GM18508 (cell line): ENCODE results near the gene TMEM51.
"Not testable (repeated sequence)": the region's sequence is repeated elsewhere in the genome, so short reads cannot be mapped to it uniquely, and the experiment has no call there.

ENCODE experiments used
- ATAC-seq: cut with Tn5 transposase; IDR thresholded peaks from one replicate; pipeline ENCODE4 v1.9.1; 2021; ENCODE audit warnings: moderate number of reproducible peaks; ENCODE audit not compliant: insufficient read depth, unreplicated experiment

TMEM51 gene

DNA sequence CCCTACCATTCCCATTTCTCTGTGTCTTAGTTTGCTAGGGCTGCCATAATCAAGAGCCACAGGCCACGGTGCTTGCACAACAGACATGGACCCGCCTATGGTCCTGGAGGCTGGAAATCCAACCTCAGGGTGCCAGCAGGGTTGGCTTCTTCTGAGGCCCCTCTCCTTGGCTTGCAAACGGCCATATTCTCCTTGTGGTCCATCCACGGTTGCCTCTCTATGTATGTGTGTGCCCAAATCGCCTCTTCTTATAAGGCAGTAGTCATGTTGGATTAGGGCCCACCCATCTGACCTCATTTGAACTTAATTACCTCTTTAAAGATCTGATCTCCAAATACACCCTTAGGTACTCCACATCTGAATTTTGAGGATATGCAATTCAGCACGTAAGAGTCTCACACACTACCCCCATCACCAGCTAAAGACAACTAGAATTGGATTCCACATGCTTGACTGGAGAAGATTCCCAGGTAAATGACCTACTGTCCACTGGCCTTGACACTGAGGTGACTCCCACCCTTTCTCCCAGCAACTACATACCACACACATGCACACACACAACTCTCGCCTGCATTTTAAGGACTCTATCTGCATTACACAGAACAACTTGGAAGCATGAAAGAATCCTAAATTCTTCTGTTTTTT lies 28.3 kb upstream of the TMEM51 start:
- ATAC-seq: no peak

- ATAC-seq: no peak
These were observed 25.5 kb upstream of the TMEM51 start for GRCh38 chr1:15128077-15128476.

DNA sequence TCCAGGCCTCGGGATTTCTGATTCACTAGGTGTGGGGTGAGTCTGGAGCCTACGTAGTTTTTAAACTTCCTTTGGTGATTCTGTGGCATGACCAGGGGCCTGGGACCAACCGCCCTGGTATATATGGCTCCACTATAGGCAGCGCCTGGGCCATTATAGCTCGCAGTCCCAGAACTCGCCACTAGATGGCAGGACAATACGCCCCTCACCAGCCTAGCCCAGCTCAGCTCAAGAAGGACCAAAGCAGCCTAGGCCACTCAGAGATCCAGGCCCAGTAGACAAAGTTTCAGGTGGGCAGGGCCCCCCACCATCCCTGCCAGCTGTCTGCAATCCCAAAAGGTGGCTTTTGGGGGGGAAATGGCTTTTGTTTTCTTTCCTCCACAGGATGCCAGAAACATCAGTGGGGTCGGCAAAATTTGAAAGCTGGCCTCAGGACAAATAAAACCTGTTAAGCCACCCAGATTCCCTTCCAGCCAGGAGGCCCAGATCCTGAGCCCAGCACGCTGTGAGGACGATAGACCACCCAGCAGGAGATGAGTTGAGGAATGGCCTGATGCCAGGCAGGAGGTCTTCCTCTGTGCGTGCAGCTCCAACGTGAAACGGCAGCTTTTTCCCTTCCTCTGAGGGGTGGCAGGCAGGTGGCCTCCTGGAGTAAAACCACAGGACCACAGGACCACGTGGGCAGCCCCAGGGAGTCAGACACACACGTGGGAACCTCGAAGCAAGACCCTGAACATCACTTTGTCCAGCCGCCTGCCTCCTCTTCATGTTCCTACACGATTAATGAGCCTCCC lies 24.8 kb upstream of the TMEM51 start:
- no peak for ATAC-seq

- no peak for ATAC-seq
These were observed 23.6 kb upstream of the TMEM51 start for GRCh38 chr1:15129944-15130343.

GRCh38 chr1:15130607-15131006 lies 22.9 kb upstream of the TMEM51 start:
- ATAC-seq: no peak

GRCh38 chr1:15132965-15133364 lies 20.6 kb upstream of the TMEM51 start:
- ATAC-seq: no peak

DNA sequence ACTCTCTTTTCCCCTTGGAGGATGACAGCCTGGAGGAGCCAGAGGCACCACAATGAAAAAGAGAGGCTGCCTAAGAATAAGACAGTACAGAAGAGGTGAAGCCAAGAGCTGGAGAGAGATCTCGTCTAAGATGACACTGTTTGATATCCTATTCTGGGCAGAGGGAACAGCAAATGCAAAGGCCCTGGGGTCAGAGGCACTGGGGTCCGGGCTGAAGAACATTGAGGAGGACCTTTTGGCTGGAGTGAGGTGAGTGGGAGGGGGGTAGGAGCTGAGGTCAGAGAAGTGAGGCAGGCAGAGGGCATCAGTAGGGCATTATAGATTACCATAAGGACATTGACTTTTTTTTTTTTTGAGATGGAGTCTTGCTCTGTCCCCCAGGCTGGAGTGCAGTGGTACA lies 19.3 kb upstream of the TMEM51 start:
- no peak for ATAC-seq

DNA sequence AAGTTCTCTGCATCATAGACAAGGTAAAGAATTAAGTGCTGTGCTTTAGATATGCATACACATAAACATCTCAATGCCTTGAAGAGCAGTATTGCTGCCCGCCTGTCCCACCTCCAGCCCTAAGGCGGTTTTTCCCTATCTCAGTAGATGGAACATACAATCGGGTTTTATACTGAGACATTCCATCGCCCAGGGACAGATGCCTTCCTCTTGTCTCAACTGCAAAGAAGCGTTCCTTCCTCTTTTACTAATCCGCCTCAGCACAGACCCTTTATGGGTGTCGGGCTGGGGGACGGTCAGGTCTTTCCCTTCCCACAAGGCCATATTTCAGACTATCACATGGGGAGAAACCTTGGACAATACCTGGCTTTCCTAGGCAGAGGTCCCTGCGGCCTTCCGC lies 17.9 kb upstream of the TMEM51 start:
- not testable (repeated sequence) for ATAC-seq

DNA sequence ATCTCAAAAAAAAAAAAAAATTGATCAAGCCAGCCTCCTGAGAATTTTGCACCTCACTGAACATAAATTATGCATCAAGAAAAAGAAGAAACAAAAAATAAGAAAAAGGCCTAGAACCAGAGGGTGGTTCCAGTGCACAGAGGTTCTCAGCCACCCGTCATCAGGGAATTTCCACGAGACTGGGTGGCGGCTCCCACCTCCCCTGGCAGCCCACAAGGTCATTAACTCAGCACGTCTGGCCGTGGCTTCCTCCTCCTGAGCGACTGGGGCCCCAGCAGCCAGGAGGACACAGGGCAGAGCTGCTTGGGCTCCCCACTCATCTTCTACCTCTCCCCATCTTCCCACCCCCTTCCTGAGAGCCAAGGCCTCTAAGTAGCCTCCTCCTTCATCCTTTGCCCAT lies 15.7 kb upstream of the TMEM51 start:
- ATAC-seq: no peak

- no peak for ATAC-seq
These were observed 13.7 kb upstream of the TMEM51 start for GRCh38 chr1:15139654-15140350.

DNA sequence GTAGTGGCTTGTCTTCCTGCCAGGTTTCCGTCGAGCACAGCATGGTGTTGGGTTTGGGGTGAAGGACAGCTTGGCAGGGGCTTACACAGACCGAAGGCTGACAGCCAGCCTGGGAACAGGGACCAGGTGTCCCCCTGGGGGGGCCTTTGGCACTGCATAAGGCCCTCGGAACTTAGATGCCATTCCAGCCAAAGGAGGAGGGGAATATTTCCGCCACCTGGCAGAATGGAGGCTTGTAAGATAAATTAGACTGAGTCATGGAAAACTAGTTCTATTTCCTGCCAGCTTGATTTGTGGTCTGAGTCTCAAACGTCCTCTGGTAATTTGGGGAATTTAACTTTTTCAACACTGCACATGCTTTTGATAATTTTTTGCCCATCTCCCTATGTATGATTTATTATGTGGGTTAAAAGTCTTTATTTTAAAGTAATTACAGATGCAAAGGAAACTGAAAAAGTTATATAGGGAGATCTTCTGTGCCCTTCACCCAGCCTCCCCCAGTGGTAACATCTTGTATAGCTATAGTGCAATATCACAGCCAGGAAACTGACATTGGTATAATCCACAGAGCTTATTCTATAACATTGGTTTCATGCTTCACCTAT lies 11.5 kb upstream of the TMEM51 start:
- ATAC-seq: no peak

GRCh38 chr1:15145327-15145726 lies 8.2 kb upstream of the TMEM51 start:
- ATAC-seq: no peak

GRCh38 chr1:15146142-15146680 lies 7.3 kb upstream of the TMEM51 start:
- no peak for ATAC-seq

DNA sequence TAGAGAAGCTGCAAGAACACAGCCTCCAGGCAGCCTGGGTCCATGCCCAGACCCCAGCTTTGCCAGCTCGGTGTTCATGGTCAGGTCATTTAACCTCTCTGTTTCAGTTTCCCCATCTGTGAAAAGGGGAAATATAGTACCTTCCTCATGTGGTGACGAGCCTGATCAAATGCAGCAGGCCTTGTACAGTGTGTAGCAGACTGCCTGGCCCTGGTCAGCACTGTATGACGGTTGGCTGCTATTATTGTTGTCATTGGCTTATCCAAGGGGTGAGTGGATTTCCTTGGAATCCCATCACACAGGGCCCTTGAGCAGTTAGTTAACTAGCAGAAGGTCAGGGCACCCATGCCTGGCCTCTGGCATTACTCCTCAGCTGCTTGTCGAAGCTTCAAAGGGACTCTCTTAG lies 6.6 kb upstream of the TMEM51 start:
- no peak for ATAC-seq

- no peak for ATAC-seq
These were observed 5.5 kb upstream of the TMEM51 start for GRCh38 chr1:15148004-15148403.

DNA sequence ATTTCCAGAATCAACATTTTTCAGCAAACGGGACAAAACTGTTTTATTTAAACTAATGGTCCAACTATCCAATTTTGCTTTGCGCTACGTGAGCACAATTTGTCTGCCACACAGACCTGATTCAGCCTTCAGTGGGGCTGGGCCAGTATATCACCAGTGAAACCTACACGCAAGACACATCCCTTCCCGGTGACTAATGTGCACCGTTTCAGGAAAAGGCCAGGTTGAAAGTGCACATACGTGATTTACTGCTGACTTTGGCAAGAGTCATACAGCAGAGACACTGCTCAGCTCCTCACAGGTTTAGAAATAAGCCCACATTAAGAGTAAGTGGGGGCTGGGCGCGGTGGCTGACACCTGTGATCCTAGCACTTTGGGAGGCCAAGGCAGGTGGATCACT lies 5.1 kb upstream of the TMEM51 start:
- no peak for ATAC-seq

DNA sequence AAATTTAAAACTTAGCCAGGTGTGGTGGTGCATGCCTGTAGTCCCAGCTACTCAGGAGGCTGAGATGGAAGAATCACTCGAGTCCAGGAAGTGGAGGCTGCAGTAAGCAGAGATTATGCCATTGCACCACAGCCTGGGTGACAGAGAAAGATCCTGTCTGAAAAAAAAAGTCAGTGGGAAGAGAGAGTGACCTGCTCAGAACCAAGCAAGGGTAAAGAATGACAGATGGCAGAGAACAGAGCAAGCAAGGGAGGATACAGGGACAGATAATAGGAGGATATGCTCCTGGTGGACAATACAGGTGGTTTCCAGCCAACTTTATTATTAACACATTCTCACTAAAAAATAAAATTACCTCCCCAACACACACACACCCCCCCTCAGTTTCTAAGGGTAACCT lies 4.6 kb upstream of the TMEM51 start:
- no peak for ATAC-seq

GRCh38 chr1:15150376-15150775 lies 3.2 kb upstream of the TMEM51 start:
- no peak for ATAC-seq

DNA sequence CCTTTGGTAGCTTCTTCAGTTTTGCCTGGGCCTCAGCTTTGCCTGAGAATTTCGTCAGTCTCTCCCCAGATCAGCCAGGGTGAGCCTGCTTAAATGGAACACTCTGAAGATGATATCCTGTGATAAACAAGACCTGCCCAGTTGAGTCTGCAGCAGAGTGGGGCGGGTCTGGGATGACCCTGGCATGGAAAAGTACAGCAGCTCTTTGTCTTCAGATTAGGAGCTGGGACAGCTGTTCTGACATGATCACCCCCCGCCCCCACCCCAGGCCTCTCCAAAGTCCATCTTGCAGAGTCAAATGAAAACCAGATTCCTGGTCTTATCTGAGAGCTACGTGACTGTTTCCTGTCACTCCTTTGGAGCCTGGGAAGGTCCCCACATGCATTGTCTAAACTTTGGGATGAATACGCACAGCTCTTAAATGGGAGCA lies 2.2 kb upstream of the TMEM51 start:
- no peak for ATAC-seq

DNA sequence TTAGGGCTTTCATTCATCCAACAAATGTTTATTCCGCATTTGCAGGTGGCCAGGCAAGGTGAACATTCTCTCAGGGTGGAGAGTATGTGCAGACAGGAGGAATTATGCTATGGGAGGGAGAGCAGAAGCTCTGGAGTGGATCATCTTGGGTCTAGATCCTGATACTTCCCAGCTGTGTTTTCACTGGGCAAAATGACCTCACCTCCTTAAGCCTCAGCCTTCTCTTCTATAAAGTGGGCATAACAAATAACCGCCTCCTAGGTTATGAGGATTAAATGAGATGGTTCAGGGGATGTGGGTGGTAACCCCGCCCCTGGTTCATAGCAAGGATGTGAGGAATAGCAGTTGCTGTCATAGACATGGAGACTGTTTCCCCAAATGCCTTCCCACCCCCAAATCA lies 1.7 kb upstream of the TMEM51 start:
- no peak for ATAC-seq
